Activated CD4-positive, alpha-beta T cell treated with anti-CD3 and anti-CD28 coated beads, Interleukin-2, amount 50 U/mL, for 1 hour (primary cell): Measurements from ENCODE around the gene ACOT11.
"Not testable (repeated sequence)": the region's sequence is repeated elsewhere in the genome, so short reads cannot be mapped to it uniquely, and the experiment has no call there.

Experiments
- DNase-seq: peaks from one replicate; pipeline ENCODE4 v3.0.0-alpha.2; 2020

Gene ACOT11

GRCh38 chr1:54611621-54612020 is 63.6 kb downstream of the ACOT11 start:
- no peak for DNase-seq

- DNase-seq = no peak
These were observed 66.0 kb downstream of the ACOT11 start for GRCh38 chr1:54614024-54614423.

- DNase-seq = no peak
These were observed 66.5 kb downstream of the ACOT11 start for GRCh38 chr1:54614563-54614962.

DNA sequence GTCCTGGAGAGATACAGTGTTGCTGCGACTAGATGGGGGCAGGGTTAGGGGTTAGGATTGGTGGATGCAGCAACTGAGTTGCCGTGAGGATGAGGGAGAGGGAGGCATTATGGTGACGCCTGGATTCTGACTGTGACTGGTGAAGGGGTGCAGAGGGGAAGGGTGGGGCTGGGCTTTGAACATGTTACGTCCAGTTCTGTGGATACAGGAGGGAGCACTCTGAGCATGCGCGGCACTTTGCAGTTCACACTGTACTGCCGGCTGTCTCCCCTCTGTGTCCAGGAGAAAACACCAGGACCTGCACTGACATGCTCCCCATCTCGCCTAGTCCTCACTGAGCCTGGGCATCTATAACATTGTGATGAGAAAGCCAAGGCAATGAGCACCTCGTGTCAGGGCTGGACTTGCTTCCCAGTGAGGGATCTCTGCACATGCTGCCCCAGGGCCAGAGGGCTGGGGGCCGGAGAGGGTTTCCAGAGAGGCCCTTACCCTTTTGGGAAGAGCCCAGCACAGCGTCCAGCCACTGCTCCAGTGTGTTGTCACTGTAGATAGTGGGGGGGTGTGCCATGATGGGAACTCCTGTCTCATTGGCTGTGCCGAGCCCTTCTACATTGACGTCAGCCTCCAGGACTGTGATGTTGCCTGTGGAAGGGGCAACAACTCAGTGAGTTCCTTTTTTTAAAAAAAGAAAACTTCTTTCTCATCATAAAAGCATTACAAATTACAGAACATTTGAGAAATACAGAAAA is 67.7 kb downstream of the ACOT11 start:
- no peak for DNase-seq

GRCh38 chr1:54619749-54620148 is 71.7 kb downstream of the ACOT11 start:
- DNase-seq = no peak

GRCh38 chr1:54623216-54624007 is 75.4 kb downstream of the ACOT11 start, which contains the start of gene FAM151A:
Gene FAM151A (minus strand): TSS chr1:54623525. CDS start chr1:54623395, 130 bp downstream.
- DNase-seq = no peak

DNA sequence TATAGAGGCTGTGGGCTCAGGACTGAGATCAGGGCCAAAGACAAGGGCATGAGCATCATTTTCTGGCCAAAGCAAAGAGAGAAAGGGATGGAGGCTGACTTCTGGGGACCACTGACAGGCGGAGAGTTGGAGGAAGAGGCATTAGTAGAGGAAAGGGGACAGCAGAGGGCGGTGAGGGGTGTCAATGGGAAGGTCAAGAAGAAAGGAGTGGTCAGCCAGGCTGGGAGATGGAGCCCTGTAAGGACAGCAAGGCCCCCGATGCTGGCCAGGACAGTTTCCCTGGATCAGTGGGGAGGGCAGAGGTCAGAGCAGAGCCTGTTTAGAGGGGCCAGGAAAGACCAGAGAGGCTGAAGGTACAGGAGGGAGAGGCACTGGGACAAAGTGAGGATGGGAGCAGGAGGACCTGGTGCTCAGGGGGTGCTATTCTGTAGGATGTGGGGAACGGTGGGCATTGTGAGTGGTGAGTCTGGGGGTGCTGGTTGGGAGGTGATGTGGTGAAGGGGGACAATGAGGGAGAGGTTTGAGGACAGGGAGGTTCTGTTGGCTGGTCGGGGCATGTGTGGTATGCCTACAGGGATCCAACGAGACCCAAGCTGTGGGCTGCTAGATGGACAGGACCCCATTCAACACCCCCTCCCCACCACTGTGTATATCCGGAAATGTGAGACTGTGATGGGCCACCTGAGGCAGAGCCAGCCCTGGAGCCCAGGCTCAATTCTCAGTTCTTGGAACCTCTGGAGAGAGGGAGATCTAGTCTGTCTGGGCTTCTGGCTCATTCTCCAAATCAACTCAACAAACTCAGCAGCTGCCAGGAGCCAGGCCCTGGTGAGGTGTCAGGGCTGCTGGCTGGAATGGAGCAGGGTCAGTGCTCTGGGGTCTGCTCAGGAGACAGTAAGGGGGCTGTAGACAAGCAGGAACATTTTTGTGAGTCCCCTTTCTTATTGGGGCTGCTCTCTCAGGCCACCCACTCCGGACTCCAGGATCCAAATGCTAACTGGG is 76.7 kb downstream of the ACOT11 start:
- no peak for DNase-seq

DNA sequence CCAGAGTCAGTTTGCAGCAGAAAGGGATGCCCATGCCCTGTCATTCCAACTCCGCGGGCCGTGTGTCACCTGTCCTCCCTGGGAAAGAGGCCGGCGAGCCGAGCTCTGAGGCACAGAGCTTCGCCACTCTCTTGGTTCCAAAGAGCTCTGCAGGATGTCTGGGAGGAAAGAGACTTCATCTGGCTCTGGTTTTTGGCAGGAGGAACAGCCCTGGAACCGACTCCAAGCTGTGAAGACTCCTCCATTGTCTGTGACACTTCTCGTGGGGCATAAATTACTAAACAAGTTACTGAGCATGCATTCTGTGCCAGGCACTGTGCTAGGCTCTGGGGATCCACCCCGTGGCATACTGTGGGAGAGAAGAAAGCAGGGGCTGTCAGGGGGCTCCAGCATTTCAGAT is 79.2 kb downstream of the ACOT11 start:
- no peak for DNase-seq

- DNase-seq = not testable (repeated sequence)
These were observed 87.8 kb downstream of the ACOT11 start for GRCh38 chr1:54635804-54636203.

- not testable (repeated sequence) for DNase-seq
These were observed 88.7 kb downstream of the ACOT11 start for GRCh38 chr1:54636461-54637446.

GRCh38 chr1:54640361-54640760 is 92.3 kb downstream of the ACOT11 start:
- no peak for DNase-seq

- no peak for DNase-seq
These were observed 93.1 kb downstream of the ACOT11 start, which contains the start of gene MROH7 for GRCh38 chr1:54640863-54641836. Gene MROH7 (plus strand): TSS chr1:54641786. CDS start chr1:54652927, 11,141 bp downstream.

DNA sequence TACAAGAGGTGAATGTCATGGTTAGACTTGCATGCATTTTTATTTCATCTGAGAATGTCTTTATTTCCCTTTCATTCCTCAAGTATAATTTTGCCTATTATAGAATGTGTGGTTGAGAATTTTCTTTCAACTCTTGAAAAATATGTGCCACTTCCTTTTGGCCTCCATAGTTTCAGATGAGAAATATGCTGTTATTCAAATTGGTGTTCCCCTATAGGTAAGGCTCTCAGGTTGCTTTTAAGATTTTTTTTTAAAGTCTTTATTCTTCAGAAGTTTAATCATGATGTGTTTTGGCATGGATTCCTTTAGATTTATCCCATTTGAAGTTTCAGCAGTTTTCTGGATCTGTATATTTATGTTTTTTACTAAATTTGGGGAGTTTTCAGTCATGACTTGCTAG is 95.7 kb downstream of the ACOT11 start:
- DNase-seq = no peak

DNA sequence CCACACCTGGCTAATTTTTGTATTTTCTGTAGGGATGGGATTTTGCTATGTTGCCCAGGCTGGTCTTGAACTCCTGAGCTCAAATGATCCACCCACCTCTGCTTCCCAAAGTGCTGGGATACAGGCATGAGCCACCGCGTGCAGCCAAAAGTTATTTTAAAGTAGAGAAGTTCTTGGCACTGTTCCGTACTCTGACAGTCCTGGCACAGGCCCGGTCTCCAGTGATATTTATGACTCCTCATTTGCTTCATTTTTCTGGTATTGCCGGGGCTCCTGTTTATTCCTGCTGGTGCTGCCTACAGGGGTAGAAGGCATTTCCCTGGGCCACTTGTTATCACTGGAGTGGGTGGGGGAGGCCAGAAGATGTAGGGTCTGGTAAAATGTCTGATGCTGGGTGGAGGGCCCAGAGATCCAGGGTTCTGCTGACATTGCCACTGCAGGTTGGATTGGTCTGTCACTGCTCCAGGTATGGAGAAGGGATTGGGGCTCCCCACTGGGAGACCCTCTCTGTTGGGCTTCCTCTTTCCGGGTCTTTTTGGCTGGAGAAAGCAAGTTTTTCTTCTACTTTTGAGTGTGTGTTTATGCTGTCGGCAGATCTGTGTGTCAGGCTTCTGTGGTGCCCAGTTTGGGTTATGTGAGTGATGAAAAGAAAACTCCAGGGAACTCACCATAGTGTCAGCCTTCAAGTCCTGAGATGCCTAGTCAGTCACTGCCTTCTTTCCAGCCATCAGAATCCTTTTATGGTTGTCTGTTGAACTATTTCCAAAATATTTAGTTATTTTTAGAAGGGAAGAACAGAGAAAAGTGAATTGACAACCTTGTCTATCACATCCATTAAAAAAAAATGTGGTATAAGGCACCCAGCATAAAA is 98.0 kb downstream of the ACOT11 start:
- DNase-seq = no peak

DNA sequence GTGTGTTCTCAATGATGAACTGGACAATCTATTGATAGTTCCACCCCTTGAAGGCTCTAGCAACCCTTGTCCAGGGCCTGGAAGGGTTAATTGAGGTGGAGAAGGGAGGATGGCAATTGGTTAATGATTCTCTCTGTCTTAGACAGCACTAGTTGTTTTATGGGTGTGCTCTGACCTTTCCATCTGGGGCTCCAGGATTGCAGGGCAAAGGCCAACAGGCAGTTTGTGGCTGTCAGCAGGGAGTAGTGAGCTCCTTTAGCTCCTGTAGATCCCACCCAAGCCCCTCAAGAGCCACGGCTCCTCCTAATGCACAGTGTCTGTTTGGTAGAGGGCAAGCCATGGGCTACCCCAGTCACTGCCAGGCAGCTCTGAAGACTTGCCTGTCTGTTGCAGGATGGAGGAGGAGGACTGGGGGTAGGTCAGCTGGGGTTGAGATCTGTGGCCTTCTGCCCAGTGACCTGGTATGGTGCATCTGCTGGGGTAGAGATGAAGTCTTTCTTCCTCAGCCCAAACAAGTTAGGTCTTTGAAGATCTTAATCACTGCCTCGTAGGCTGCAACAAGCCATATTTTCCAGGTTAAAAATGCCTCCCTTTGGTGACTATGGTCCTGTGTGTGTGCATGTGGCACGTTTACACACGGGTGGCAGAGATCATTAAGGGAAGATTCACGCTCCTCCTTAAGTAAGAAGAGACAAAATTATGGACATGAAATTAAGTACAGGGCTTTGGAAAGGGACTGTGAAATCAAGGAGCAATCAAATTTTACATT is 101.3 kb downstream of the ACOT11 start:
- no peak for DNase-seq

- DNase-seq = no peak
These were observed 101.9 kb downstream of the ACOT11 start for GRCh38 chr1:54649921-54650320.

DNA sequence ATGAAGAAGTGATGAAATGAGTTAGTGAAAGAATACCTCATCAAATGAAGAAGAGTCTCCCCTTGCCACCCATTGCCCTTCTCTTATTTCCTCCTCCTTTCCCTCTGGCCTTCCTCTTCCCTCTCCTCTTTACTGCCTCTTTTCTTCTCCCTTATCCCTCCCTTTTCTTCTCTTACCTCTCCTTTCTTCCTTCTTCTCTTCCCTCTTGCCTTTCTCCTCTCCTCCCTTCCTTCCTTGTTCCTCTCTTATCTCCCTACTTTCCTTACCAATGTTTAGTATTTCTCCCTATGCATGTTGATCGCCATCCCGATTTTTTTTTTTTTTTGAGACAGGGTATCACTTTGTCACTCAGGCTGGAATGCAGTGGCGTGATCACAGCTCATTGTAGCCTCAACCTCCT is 102.4 kb downstream of the ACOT11 start:
- DNase-seq = no peak

DNA sequence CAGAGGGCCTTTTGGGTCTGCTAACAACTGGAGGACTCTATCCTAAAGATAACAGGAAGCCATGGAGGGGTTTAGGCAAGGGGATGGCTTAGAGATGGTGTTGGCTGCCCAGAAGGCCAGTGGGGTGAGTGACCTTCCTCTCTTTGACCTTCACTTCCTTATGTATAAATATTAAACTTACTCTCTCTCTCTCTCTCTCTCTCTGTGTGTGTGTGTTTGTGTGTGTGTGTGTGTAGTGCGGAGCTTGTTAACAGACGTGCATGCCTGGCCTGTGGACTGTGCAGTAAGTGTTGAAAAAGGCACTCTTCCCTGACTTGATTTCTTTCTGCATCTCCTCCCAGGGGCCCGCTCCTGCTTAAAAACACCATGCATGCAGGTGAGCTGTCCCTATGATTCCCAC is 103.6 kb downstream of the ACOT11 start:
- no peak for DNase-seq
